GM23338 (cell line): ENCODE measurements around the gene MAPK11. TPM values are rescaled to one million over a fixed set of nuclear protein-coding genes. Genes with fewer than 3 reads are reported as not detected.

ENCODE experiments used
- ATAC-seq: fragments of 200-7000 bp; cut with Tn5 transposase; 3 replicates; pipeline ENCODE4 v1.9.1; 2020
- DNase-seq: peaks from one replicate; pipeline ENCODE4 v3.0.0-alpha.2; 2015; ENCODE audit warnings: low spot score
- H2AFZ ChIP-seq: fragments of 200-600 bp; sonication (generic); 2 replicates; pipeline ENCODE4 v1.8.0; 2016; ENCODE audit warnings: antibody characterized with exemption, mild to moderate bottlenecking, moderate library complexity
- H3F3A ChIP-seq: fragments of 200-600 bp; sonication (generic); replicated peaks from 2 replicates; pipeline ENCODE4 v1.8.0; 2017; ENCODE audit warnings: antibody characterized with exemption, mixed run types, low read depth
- H3K27ac ChIP-seq: fragments of 200-600 bp; sonication (generic); 2 replicates; pipeline ENCODE4 v1.6.1; 2016; ENCODE audit warnings: low read depth
- H3K27me3 ChIP-seq: fragments of 200-600 bp; sonication (generic); 2 replicates; pipeline ENCODE4 v1.8.0; 2016; ENCODE audit warnings: mild to moderate bottlenecking, mixed run types, moderate library complexity; ENCODE audit not compliant: insufficient read depth
- H3K36me3 ChIP-seq: fragments of 200-600 bp; sonication (generic); 2 replicates; pipeline ENCODE4 v1.8.0; 2016; ENCODE audit warnings: mild to moderate bottlenecking; ENCODE audit not compliant: insufficient read depth
- H3K4me1 ChIP-seq: fragments of 200-600 bp; sonication (generic); 2 replicates; pipeline ENCODE4 v1.8.0; 2016; ENCODE audit warnings: mild to moderate bottlenecking, moderate library complexity; ENCODE audit not compliant: insufficient read depth
- H3K4me2 ChIP-seq: fragments of 200-600 bp; sonication (generic); 2 replicates; pipeline ENCODE4 v1.7.1; 2017; ENCODE audit warnings: mixed run types
- H3K4me3 ChIP-seq: fragments of 200-600 bp; sonication (generic); 2 replicates; pipeline ENCODE4 v1.6.1; 2016; ENCODE audit warnings: mixed run types
- H3K79me2 ChIP-seq: fragments of 200-600 bp; sonication (generic); replicated peaks from 2 replicates; pipeline ENCODE4 v1.8.0; 2017; ENCODE audit warnings: mild to moderate bottlenecking; ENCODE audit not compliant: insufficient read depth
- H3K9me2 ChIP-seq: fragments of 200-600 bp; sonication (generic); 2 replicates; pipeline ENCODE4 v1.8.0; 2017; ENCODE audit not compliant: insufficient read depth
- H4K20me1 ChIP-seq: fragments of 200-600 bp; sonication (generic); replicated peaks from 2 replicates; pipeline ENCODE4 v1.8.0; 2017; ENCODE audit warnings: mild to moderate bottlenecking; ENCODE audit not compliant: insufficient read depth
- H3K27ac Mint-ChIP-seq: 2 replicates; pipeline ENCODE4 v1.8.0; 2020; ENCODE audit warnings: inconsistent platforms, mild to moderate bottlenecking, moderate library complexity, mixed read lengths
- H3K27me3 Mint-ChIP-seq: 3 replicates; pipeline ENCODE4 v1.8.0; 2022; ENCODE audit warnings: low read depth, mild to moderate bottlenecking, moderate library complexity, mixed read lengths, inconsistent platforms; ENCODE audit not compliant: insufficient read depth, poor library complexity
- H3K36me3 Mint-ChIP-seq: 3 replicates; pipeline ENCODE4 v1.8.0; 2021; ENCODE audit warnings: low read depth, mild to moderate bottlenecking, inconsistent platforms, moderate library complexity, mixed read lengths
- H3K4me1 Mint-ChIP-seq: 3 replicates; pipeline ENCODE4 v1.8.0; 2020; ENCODE audit warnings: mild to moderate bottlenecking, inconsistent platforms, mixed read lengths
- H3K4me3 Mint-ChIP-seq: 3 replicates; pipeline ENCODE4 v1.8.0; 2021; ENCODE audit warnings: moderate library complexity, mild to moderate bottlenecking, inconsistent platforms, mixed read lengths
- H3K9me3 Mint-ChIP-seq: 3 replicates; pipeline ENCODE4 v1.8.0; 2020; ENCODE audit warnings: moderate library complexity, mild to moderate bottlenecking, inconsistent platforms, mixed read lengths
- CREB1 ChIP-seq: fragments of 250-450 bp; sonication (Bioruptor Pico); IDR thresholded peaks from 2 replicates; pipeline ENCODE4 v1.5.0; 2020; ENCODE audit warnings: low read depth, mild to moderate bottlenecking, moderate library complexity
- REST ChIP-seq: IDR thresholded peaks from one replicate; pipeline ENCODE4 v1.6.1; 2018; ENCODE audit warnings: antibody characterized with exemption; ENCODE audit not compliant: unreplicated experiment
- STAT1 ChIP-seq: IDR thresholded peaks from one replicate; pipeline ENCODE4 v1.6.1; 2016; ENCODE audit warnings: antibody characterized with exemption; ENCODE audit not compliant: unreplicated experiment
- ZNF462 ChIP-seq: fragments of 250-450 bp; sonication (Bioruptor Pico); IDR thresholded peaks from 2 replicates; pipeline ENCODE4 v1.5.0; 2020; ENCODE audit warnings: mild to moderate bottlenecking, moderate library complexity
- polyA plus RNA-seq: library from polyadenylated mRNA; unstranded; fragments of >200 nt; fragmentation: Nextera tagmentation; extraction: Ambion mirVana; gene quantifications from 2 replicates; pipeline ENCODE4 v1.2.1, GENCODE V29; 2016
- total RNA-seq: library from RNA; depleted of rRNA; stranded (reverse); fragments of >200 nt; shearing (Covaris generic); gene quantifications from 2 replicates; pipeline ENCODE4 v1.2.3, GENCODE V29; 2014

Gene MAPK11
- total and polyA plus RNA-seq, 2 experiments from 2014 or later = 0.34 to 1.9 TPM

GRCh38 chr22:50297510-50298265, 27.5 kb upstream of the MAPK11 start:
- H3K27ac ChIP-seq = no peak overlapping the region
- Mint-ChIP-seq H3K4me3 (no peak overlapping the region; the same call in 2 of the 3 replicates), H3K27ac (no peak overlapping the region), H3K9me3 (no peaks in the 10 kb centered on the region), H3K36me3 (no peaks in the 10 kb centered on the region), H3K27me3 (peaks cover 29% of the 10 kb centered on the region), H3K4me1 (peaks cover 9% of the 10 kb centered on the region)
- H3K4me1 ChIP-seq = peaks cover 24% of the 10 kb centered on the region
- TF ChIP-seq CREB1 (CRISPR knock-in tag) (no peak), STAT1 (no peak), REST (no peak), ZNF462 (CRISPR knock-in tag) (no peak)
- H3K36me3 ChIP-seq = no peaks in the 10 kb centered on the region
- peaks cover 5% of the 10 kb centered on the region; the same call in 1 of the 2 replicates for H4K20me1 ChIP-seq
- no peaks in the 10 kb centered on the region for H3K9me2 ChIP-seq
- H3K79me2 ChIP-seq = peaks cover 45% of the 10 kb centered on the region
- DNase-seq = no peak
- no peak for ATAC-seq
- H3F3A ChIP-seq = no peaks in the 10 kb centered on the region; the same call in 1 of the 2 replicates
- no peaks in the 10 kb centered on the region for H3K27me3 ChIP-seq
- no peak overlapping the region for H3K4me3 ChIP-seq
- no peak overlapping the region for H2AFZ ChIP-seq
- no peak overlapping the region for H3K4me2 ChIP-seq
